Stimulated activated CD4-positive, alpha-beta T cell treated with anti-CD3 and anti-CD28 coated beads, Interleukin-1b, Interleukin-23, amount 100 ng/mL, for 48 hours (primary cell): ENCODE measurements around the gene STT3B.

Source experiments
- DNase-seq: peaks from one replicate; pipeline ENCODE4 v3.0.0-alpha.2; 2020

Gene STT3B

GRCh38 chr3:31659246-31659645 lies 126.5 kb downstream of the STT3B start:
- no peak for DNase-seq

GRCh38 chr3:31661286-31661685 lies 128.6 kb downstream of the STT3B start:
- no peak for DNase-seq

- no peak for DNase-seq
Observed at GRCh38 chr3:31661993-31662670, 129.4 kb downstream of the STT3B start.

DNA sequence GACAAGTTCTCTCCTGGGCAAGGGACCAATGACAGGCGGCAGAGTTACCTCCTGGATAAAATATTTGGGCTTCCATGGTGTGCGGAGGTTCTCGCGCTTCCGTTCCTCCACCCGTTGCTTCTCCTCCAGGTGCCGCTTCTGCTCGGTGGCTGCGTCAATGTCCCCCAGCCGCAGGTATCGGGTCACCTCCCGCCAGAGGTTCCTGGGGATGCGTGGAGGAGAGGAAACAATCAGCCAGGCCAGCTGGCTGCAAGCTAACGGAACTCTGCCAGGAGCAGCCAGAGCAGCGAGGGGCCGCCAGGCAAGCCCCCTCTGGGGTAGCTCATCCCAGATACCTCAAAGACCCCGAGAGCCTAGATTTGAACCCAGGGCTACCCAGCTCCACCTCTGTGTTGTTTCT lies 131.3 kb downstream of the STT3B start:
- DNase-seq: no peak

DNA sequence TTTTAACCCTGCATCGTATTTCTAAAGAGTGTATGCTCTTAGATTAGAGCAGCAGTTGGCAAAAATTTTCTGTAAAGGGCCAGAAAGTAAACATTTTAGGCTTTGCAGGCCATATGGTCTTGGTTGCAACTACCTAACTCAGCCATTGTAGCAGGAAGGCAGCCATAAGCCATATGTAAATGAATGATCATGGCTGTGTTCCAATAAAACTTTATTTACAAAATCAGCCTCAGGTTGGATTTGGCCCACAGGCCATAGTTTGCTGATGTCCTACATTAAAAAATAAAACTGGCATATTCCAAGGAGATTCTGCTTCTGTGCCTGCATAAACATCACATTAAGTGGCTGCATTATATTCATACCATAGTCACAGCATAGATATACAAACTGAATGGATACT lies 134.9 kb downstream of the STT3B start:
- no peak for DNase-seq

- DNase-seq: no peak
Observed at GRCh38 chr3:31668242-31668641, 135.5 kb downstream of the STT3B start.

DNA sequence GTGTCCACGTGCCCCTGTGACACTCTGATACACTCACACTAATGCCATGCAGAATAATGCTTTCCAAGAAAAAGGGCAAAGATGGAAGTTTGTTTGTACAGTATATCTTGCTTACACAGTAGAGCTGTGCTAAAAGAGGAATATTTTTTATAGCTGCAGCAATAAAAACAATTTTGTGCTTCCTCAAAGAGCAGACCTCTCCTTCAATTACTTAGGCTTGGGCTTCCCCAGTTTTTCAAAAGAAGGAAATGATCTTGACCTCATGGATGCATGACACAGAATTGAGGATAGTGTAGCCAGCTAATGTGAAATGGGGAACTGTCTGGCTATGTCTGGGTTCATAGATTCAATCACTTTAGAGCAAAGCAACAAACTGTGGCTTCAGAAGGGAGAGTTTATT lies 137.4 kb downstream of the STT3B start:
- no peak for DNase-seq

- no peak for DNase-seq
Observed at GRCh38 chr3:31670722-31671121, 138.0 kb downstream of the STT3B start.

DNA sequence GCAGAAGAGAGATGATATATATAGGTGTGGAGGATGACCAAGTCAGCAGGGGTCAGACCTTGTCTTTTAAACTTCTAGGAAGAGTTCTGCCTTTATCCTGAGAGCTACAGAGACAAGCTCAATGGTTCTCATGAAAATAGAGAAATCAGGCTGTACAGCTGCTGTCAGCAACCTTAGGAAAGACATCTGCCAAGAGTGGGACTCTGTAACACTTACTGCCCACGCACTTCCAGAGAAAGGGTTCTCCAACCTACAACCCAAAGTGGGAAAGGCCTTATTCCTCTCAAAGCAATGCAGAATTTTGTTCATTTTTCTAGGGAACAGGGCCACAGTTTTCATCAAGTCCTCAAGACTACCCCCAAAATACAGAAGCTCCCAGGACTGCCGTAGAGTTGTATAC lies 138.7 kb downstream of the STT3B start:
- DNase-seq: no peak

GRCh38 chr3:31671976-31672375 lies 139.3 kb downstream of the STT3B start:
- DNase-seq: no peak

- DNase-seq: no peak
Observed at GRCh38 chr3:31673950-31674349, 141.2 kb downstream of the STT3B start.

DNA sequence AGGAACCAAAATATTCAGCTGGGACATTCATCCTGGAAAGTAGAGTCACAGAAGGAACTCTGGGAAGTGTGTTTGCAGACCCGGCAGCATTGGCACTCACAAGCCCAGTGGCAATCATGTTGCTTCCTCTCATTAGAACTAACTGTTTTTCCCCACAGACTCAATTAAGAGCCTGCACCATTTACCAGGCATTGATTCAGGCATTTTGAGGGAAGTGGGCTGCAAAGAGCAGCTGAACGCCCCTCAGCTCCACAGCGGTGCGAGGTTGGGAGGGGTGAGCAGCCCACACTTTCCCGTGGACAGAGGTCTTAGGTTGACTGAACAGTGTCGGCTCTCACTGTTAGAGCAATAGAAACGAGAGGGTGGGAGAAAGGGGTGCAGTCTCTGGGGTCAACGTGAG lies 143.8 kb downstream of the STT3B start:
- no peak for DNase-seq

DNA sequence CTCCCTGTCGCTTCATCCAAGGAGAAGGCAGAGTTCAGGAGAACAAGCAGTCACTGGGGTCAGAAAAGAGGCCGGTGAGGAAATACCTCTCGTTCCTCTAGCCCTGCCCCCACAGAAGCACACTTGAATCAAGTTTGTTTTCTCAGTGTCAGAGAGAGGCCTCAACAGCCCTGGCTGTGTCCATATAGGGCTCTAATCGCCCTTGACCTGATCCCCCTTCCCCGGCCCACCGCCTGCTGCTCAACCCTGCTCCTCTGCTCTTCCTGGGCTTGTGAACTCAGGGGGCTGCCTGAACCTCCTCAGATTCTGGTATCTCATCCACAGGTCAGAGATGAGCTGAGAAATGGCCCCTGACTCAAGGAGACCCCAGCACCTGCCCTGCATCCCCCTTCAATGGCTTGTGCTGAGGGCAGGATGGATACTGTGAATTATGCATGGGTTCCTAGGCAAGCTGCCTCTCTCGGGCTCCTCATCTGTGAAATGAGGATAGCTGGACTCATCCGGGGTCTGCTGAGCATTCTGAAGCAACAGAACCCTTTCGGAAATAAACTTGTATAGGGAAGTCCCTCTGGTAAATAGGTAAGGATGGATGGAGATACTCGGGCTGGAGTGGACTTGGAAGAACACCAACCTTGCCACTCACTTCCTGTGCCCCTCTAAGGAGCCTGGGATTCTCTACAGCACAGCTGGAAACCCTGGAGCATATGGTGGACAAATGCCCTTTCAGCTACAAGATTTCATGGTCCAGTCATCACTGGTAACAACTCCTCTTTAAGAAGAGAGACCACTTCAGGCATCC lies 147.5 kb downstream of the STT3B start:
- no peak for DNase-seq
